BE2C (cell line): ENCODE measurements around the gene ACOT7.

Experiments used
- DNase-seq: peaks from one replicate; pipeline ENCODE4 v3.0.0-alpha.2; 2020
- H3K27me3 ChIP-seq: fragments of 250-450 bp; sonication (Bioruptor Pico); 2 replicates; pipeline ENCODE4 v1.5.1; 2020; ENCODE audit warnings: mild to moderate bottlenecking
- H3K36me3 ChIP-seq: fragments of 250-450 bp; sonication (Bioruptor Pico); 2 replicates; pipeline ENCODE4 v1.5.1; 2020; ENCODE audit warnings: mild to moderate bottlenecking
- H3K4me1 ChIP-seq: fragments of 250-450 bp; sonication (Bioruptor Pico); 2 replicates; pipeline ENCODE4 v1.5.1; 2020
- H3K4me3 ChIP-seq: 2 replicates; pipeline ENCODE4 v1.5.1; 2011; ENCODE audit warnings: low read depth, low read length
- H3K9me3 ChIP-seq: fragments of 250-450 bp; sonication (Bioruptor Pico); 2 replicates; pipeline ENCODE4 v1.5.1; 2020
- TF ChIP-seq, protein P1 (sequence below): IDR thresholded peaks from 2 replicates; pipeline ENCODE4 v1.5.1; 2012; ENCODE audit warnings: mild to moderate bottlenecking, low read depth, low read length

Gene ACOT7

GRCh38 chr1:6295910-6296309 is 97.7 kb downstream of the ACOT7 start:
- Histone ChIP-seq H3K4me3 (no peak overlapping the region), H3K9me3 (no peaks in the 10 kb centered on the region), H3K36me3 (peaks cover 3% of the 10 kb centered on the region; the same call in 1 of the 2 replicates), H3K27me3 (no peaks in the 10 kb centered on the region), H3K4me1 (no peaks in the 10 kb centered on the region)
- DNase-seq = no peak
- TF ChIP-seq, protein P1, sequence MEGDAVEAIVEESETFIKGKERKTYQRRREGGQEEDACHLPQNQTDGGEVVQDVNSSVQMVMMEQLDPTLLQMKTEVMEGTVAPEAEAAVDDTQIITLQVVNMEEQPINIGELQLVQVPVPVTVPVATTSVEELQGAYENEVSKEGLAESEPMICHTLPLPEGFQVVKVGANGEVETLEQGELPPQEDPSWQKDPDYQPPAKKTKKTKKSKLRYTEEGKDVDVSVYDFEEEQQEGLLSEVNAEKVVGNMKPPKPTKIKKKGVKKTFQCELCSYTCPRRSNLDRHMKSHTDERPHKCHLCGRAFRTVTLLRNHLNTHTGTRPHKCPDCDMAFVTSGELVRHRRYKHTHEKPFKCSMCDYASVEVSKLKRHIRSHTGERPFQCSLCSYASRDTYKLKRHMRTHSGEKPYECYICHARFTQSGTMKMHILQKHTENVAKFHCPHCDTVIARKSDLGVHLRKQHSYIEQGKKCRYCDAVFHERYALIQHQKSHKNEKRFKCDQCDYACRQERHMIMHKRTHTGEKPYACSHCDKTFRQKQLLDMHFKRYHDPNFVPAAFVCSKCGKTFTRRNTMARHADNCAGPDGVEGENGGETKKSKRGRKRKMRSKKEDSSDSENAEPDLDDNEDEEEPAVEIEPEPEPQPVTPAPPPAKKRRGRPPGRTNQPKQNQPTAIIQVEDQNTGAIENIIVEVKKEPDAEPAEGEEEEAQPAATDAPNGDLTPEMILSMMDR = no peak

DNA sequence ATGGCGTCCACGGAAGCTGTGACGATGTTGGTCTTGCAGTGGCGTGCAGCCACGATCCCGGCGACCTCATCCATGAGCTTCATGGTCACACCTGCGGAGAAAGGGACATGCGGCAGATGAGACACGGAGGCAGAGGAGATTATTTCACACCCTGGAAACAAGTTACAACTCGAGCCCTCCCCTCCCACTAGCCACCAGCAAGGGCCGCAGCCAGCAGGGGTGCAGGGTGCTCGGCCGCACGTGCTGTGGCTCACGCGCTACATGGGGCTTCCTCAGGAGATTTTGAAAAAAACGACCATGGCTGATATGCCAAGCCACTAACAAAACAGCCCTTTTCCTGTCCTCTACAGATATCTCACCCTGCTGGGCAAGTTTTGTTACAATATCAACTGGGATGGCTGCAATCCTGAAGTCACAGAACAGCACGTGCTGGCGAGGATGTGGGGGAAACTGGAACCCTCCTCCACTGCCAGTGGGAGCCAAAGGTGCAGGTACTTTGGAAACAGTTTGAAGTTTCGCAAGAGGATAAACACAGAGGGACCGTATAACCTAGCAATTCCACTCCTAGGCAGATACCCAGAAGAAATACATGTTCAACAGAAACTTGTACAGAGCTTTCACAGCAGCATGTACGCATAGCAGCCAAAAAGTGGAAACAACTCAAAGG is 98.5 kb downstream of the ACOT7 start:
- DNase-seq = no peak
- Histone ChIP-seq H3K27me3 (no peaks in the 10 kb centered on the region), H3K36me3 (peaks cover 3% of the 10 kb centered on the region; the same call in 1 of the 2 replicates), H3K9me3 (no peaks in the 10 kb centered on the region), H3K4me1 (no peaks in the 10 kb centered on the region), H3K4me3 (no peak overlapping the region)
- TF ChIP-seq, protein P1 = no peak

GRCh38 chr1:6294080-6294889 is 99.3 kb downstream of the ACOT7 start:
- H3K27me3 ChIP-seq = no peaks in the 10 kb centered on the region
- peaks cover 3% of the 10 kb centered on the region; the same call in 1 of the 2 replicates for H3K36me3 ChIP-seq
- H3K9me3 ChIP-seq = no peaks in the 10 kb centered on the region
- TF ChIP-seq, protein P1 = no peak
- no peak for DNase-seq
- H3K4me1 ChIP-seq = no peaks in the 10 kb centered on the region
- H3K4me3 ChIP-seq = no peak overlapping the region

- Histone ChIP-seq H3K4me1 (no peaks in the 10 kb centered on the region), H3K9me3 (no peaks in the 10 kb centered on the region), H3K4me3 (no peak overlapping the region), H3K27me3 (no peaks in the 10 kb centered on the region), H3K36me3 (peaks cover 3% of the 10 kb centered on the region; the same call in 1 of the 2 replicates)
- no peak for DNase-seq
- TF ChIP-seq, protein P1 = no peak
Measured at GRCh38 chr1:6292102-6292501, 101.5 kb downstream of the ACOT7 start.

DNA sequence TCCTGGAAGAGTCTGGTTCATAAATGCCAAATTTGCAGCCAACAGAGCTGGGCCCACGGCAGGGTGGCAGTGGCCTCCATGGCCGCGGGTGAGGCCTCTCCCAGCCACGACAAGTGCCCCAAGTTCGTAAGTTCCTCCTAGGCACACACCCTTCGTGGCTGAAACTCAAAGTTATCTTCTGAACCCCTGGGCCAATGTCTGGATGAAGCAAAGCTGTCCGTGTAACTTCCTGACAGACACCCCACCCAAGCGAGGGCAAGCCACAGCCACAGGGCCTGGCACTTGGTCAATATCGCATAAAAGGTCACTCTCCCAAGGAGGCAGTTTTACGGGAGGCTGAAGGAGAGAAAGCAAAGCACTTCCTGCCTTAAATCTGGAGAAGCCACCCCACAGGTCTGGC is 104.9 kb downstream of the ACOT7 start:
- no peaks in the 10 kb centered on the region for H3K36me3 ChIP-seq
- H3K4me1 ChIP-seq = no peaks in the 10 kb centered on the region
- H3K4me3 ChIP-seq = no peak overlapping the region
- H3K27me3 ChIP-seq = no peaks in the 10 kb centered on the region
- H3K9me3 ChIP-seq = no peaks in the 10 kb centered on the region
- TF ChIP-seq, protein P1 = no peak
- DNase-seq = no peak

GRCh38 chr1:6288026-6288425 is 105.5 kb downstream of the ACOT7 start:
- Histone ChIP-seq H3K4me3 (no peak overlapping the region), H3K9me3 (no peaks in the 10 kb centered on the region), H3K36me3 (no peaks in the 10 kb centered on the region), H3K4me1 (no peaks in the 10 kb centered on the region), H3K27me3 (no peaks in the 10 kb centered on the region)
- no peak for DNase-seq
- TF ChIP-seq, protein P1 = no peak
